GM19238 (cell line): Measurements from ENCODE around the gene PYCR2.
"Not testable (repeated sequence)": the region's sequence is repeated elsewhere in the genome, so short reads cannot be mapped to it uniquely, and the experiment has no call there.

Experiments
- DNase-seq: peaks from one replicate; pipeline ENCODE4 v3.0.0; 2011; ENCODE audit warnings: low spot score; ENCODE audit not compliant: insufficient read length

Gene PYCR2

GRCh38 chr1:225942574-225942973 lies 18.5 kb upstream of the PYCR2 start:
- peak; percentile 45 for DNase-seq

GRCh38 chr1:225941942-225942222 lies 17.8 kb upstream of the PYCR2 start:
- DNase-seq = no peak

- no peak for DNase-seq
Observed at GRCh38 chr1:225941187-225941941, 17.3 kb upstream of the PYCR2 start, which contains the start of gene LEFTY2. Gene LEFTY2 (minus strand): TSS chr1:225941220. CDS start chr1:225941140, 80 bp downstream.

GRCh38 chr1:225940385-225941151 lies 16.5 kb upstream of the PYCR2 start:
- DNase-seq = no peak

- not testable (repeated sequence) for DNase-seq
Observed at GRCh38 chr1:225939939-225940310, 15.9 kb upstream of the PYCR2 start.

- DNase-seq = not testable (repeated sequence)
Observed at GRCh38 chr1:225939097-225939938, 15.3 kb upstream of the PYCR2 start.

GRCh38 chr1:225937048-225937968 lies 13.3 kb upstream of the PYCR2 start:
- DNase-seq = no peak

- no peak for DNase-seq
Observed at GRCh38 chr1:225936523-225936922, 12.5 kb upstream of the PYCR2 start.

GRCh38 chr1:225936086-225936485 lies 12.0 kb upstream of the PYCR2 start:
- not testable (repeated sequence) for DNase-seq

- DNase-seq = no peak
Observed at GRCh38 chr1:225934711-225935110, 10.7 kb upstream of the PYCR2 start.

- DNase-seq = no peak
Observed at GRCh38 chr1:225933072-225933471, 9.0 kb upstream of the PYCR2 start.

- no peak for DNase-seq
Observed at GRCh38 chr1:225931270-225932136, 7.5 kb upstream of the PYCR2 start.

- DNase-seq = no peak
Observed at GRCh38 chr1:225930566-225930965, 6.5 kb upstream of the PYCR2 start.

- DNase-seq = not testable (repeated sequence)
Observed at GRCh38 chr1:225929462-225929861, 5.4 kb upstream of the PYCR2 start.

- no peak for DNase-seq
Observed at GRCh38 chr1:225928186-225929175, 4.4 kb upstream of the PYCR2 start.

GRCh38 chr1:225926551-225927113 lies 2.6 kb upstream of the PYCR2 start:
- no peak for DNase-seq

- no peak for DNase-seq
Observed at GRCh38 chr1:225923381-225923691, 714 bp downstream of the PYCR2 start.
